Measurements from ENCODE around the gene CHADL.
"Not testable (repeated sequence)": the region's sequence is repeated elsewhere in the genome, so short reads cannot be mapped to it uniquely, and the experiment has no call there.

CHADL gene

DNA sequence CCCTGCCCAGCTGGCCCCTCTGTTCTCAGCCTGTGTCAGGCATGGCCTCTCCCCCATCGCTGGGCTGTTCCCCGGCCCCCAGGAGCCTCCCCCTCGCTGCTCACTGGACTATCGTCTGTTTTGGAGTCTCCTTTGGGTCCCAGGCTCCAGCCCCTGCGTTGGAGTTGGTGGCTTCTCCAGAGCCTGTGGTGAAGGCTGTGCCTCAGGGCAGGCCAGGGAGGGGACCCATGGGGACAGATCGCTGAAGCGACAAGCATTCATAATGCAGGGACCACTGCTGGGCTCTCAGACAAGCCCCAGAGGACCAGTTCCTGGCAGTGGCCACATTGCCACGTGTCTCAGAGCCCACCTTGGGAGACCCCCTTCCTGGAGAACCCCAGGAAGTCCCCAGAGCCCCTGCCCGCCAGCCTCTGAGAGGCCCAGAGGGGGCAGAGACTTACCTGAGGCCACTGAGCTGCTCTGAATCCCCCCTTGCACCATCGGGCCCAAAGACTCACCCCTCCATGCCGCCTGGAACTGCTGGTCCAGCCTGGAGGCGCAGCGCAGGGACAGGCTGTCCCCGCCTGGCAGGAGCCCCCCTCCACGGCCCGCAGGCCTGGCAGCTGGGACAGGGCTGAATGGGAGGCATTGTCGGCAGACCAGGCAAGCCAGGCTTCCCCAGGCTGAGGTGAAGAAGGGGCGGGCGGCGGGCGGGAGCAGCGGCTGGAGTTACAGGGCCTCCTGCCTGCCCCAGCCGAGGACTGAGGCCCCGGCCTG is at the start of gene CHADL:
TSS of gene CHADL (minus strand) at position 555 of the 756 bp plus-strand sequence. CDS start at position 505, 50 bp downstream.
- Histone ChIP-seq H3K4me3 (no peak within 1 kb of the TSS), H3K27ac (peak within 1 kb of the TSS in 2 of 21 experiments; percentile 13 to 31)

- Histone ChIP-seq H3K27ac (peak overlapping the region in 8 of 21 experiments; percentile 0 to 82 (median 42)), H3K4me3 (no peak overlapping the region)
Observed at GRCh38 chr22:41289671-41290070, 48.9 kb upstream of the CHADL start.

GRCh38 chr22:41288245-41288946 is 47.7 kb upstream of the CHADL start:
- Histone ChIP-seq H3K4me3 (no peak overlapping the region), H3K27ac (peak overlapping the region in 20 of 21 experiments; percentile 60 to 93 (median 78))

DNA sequence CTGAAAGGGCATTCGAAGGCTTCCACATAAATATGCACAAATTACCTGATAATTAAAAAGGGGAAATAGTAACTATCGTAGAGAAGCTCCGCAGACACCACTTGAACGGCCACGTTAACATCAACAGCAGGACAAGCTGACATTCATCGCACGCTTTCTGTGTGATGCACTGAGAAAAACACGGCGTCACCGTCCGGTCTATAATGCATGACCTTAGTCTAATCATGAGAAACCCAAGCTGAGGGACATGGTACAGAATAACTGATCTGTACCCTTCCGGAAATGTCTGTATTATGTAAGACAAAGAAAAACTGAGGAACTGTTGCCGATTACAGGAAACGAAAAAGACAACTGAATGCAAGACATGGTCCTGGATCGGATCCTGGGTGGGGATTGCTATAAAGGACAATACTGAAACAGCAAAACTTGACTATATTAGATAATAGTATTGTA is 45.9 kb upstream of the CHADL start:
- peak overlapping the region in 20 of 21 experiments; percentile 33 to 93 (median 78) for H3K27ac ChIP-seq
- H3K4me3 ChIP-seq: peak overlapping the region; percentile 41 to 91 (median 88)

GRCh38 chr22:41285820-41286638 is 45.3 kb upstream of the CHADL start, which contains the start of gene RANGAP1:
RANGAP1 (minus strand) TSS chr22:41286187; CDS start chr22:41281044, 5,143 bp downstream.
- H3K4me3 ChIP-seq: peak within 1 kb of the TSS; percentile 63 to 91 (median 88)
- peak within 1 kb of the TSS; percentile 17 to 98 (median 89) for H3K27ac ChIP-seq

DNA sequence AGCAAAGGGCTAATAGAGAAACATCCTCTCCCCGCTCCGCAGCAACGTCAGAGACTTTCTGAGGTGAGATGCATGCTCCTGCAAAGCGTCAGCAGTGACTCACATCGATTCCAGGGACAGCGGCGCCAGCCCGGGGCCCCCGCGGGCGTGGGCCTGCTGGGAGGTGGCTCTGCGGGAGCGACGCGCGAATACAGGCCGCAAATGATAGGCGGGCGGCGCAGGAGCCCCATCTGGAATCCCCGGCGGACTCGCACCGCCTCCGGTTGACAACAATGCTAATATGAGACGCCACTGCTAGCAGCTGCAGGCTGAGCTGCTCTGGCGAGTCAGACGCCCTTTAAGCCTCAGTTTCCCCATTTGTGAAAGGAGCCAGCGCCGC is 44.7 kb upstream of the CHADL start:
- H3K4me3 ChIP-seq: peak overlapping the region; percentile 63 to 91 (median 88)
- H3K27ac ChIP-seq: peak overlapping the region; percentile 17 to 98 (median 89)

GRCh38 chr22:41284465-41284864 is 43.7 kb upstream of the CHADL start:
- Histone ChIP-seq H3K4me3 (peak overlapping the region in 4 of 7 experiments; percentile 76 to 91 (median 90)), H3K27ac (peak overlapping the region in 20 of 21 experiments; percentile 13 to 98 (median 90))

DNA sequence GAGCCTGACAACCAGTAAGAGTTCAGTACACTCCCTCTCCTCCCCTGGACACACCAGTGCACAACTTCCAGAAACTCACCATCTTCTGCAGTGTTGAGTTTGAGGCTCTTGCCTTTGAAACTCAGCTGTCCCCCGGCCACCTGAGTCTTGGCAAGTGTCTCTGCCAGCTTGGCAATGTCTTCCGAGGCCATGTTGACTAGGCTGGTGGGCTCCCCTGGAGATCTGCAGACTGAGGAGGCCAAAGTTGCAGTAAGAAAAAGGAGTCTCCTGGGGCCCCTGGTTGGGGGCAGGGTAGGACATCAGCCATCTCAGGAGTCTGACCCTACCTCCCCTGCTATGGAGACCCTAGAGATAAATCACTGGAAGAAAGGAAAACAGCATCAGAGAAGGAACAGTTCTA is 40.1 kb upstream of the CHADL start:
- Histone ChIP-seq H3K4me3 (no peak overlapping the region), H3K27ac (peak overlapping the region in 7 of 21 experiments; percentile 4 to 65 (median 30))

- Histone ChIP-seq H3K4me3 (no peak overlapping the region), H3K27ac (peak overlapping the region in 5 of 21 experiments; percentile 30 to 58 (median 43))
Observed at GRCh38 chr22:41280065-41280464, 39.3 kb upstream of the CHADL start.

DNA sequence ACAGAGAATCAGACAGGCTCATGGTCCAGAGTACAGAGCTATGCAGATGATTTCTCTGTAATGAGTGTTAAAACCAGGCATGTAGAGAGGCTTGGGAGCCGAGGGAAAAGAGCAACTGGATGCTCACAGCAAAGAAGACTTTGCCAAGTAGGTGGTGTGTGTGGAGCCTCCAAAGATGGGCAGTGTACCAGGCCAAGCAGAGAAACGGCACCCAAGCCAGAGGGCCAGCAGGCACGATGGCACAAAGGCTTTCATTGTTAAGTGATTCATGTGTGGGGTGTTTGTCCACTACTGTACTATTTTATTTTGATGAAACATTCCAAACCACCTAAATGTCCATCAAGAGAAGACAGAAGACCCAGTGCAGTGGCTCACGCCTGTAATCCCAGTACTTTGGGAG is 34.1 kb upstream of the CHADL start:
- H3K27ac ChIP-seq: peak overlapping the region in 2 of 21 experiments; percentile 8 to 44
- no peak overlapping the region for H3K4me3 ChIP-seq

- H3K4me3 ChIP-seq: no peak overlapping the region
- H3K27ac ChIP-seq: peak overlapping the region in 11 of 21 experiments; percentile 9 to 78 (median 55)
Observed at GRCh38 chr22:41273128-41273527, 32.4 kb upstream of the CHADL start.

DNA sequence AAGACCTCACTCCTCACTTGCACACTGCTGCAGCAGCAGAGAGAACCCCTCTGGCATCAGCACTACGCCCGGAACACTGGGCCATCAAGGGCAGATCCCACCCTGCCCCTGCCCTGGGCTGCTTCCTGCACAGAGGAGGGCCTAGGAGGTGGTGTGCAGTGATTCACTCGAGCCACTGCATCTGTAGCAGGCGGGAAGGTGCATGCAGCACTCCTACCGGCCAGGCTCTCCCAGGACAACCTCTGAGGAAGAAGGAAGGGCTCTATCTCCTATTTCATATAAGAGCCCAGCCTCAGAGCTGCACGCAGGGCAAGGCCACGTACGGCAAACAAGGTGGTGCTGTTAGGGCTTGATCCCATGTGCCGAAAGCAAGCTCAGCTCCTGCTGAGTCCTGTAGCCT is 31.1 kb upstream of the CHADL start:
- H3K27ac ChIP-seq: peak overlapping the region in 13 of 21 experiments; percentile 12 to 78 (median 42)
- H3K4me3 ChIP-seq: no peak overlapping the region

GRCh38 chr22:41267958-41268357 is 27.2 kb upstream of the CHADL start:
- Histone ChIP-seq H3K4me3 (no peak overlapping the region), H3K27ac (no peak overlapping the region)

DNA sequence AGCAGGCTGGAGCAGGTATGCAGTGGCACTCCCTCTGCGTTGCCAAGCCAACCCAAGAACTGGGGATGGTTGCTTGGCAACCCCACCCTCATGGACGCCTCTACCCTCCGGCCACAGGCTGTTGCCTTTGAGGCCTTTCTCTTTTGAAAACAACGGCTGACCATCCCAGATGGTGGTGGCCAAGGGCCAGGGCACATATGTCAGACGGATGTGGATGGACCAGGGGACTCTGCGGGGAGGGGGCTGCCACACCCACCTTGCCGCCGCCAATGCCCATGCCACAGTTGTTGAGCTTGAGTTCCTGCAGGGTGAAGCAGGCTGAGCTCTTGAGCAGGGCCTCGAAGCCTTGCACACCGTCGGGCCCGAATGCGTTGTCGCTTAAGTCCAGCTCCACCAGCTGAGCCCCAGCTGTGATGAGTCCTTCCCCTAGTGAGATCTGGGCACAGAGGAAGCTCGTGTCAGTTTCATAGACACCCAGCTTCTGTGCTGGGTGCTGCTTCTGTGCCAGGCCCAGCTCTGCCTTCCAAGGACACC is 23.7 kb upstream of the CHADL start:
- H3K4me3 ChIP-seq: no peak overlapping the region
- no peak overlapping the region for H3K27ac ChIP-seq

- H3K27ac ChIP-seq: no peak overlapping the region
- no peak overlapping the region for H3K4me3 ChIP-seq
Observed at GRCh38 chr22:41263704-41264103, 23.0 kb upstream of the CHADL start.

GRCh38 chr22:41262250-41262765 is 21.6 kb upstream of the CHADL start:
- H3K4me3 ChIP-seq: no peak overlapping the region
- no peak overlapping the region for H3K27ac ChIP-seq

DNA sequence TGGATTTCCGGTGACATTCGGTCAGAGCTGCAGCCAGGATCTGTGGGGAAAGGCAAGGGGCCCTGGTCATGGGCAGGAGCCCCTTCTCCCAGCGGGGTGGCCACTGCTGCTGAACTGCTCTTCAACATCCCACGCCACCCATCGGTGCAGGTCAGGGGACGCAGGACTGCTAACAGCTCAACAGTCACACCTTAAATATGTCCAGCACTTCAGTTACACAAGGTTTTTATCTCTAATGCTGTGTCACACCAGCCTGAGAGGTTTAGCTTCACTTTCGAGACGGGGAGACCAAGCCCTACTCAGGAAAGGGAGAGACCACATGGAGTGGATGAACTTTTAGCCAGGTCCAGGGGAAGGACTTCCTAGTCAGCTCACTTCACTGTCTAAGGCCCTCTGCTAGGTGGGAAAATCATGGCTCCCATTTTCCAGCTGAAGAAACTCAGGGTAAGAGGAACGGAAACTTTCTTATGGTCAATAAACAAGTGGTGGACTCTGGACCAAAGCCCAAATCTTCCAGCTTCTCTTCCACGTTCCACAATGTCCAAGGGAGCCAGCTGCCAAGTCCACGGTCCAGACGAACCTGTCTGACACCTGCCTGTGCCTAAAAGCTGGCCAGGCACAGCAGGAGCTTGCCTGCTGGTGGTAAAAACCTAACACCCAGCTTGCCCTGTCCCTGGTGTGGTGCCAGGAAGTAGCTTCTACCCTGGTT is 21.0 kb upstream of the CHADL start:
- no peak overlapping the region for H3K4me3 ChIP-seq
- H3K27ac ChIP-seq: no peak overlapping the region

DNA sequence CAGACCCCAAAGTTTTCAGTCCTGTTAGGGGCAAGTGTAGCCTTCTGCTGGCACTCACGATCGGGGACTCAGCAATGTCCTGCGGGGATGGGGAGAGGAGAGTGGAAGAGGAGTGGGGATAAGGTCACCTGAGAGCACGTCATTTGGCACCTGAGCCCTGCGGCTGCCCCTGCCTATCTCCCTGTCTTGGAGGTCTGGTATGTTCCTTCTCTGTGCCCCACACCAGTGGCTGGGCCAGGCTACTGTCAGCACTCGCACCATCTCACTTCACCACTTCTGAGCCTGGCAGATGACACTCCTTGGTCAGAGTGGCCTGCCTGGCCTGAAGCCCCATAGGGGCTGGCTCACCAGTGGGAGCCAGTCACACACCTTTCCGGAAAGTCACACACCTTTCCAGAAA is 20.1 kb upstream of the CHADL start:
- no peak overlapping the region for H3K27ac ChIP-seq

DNA sequence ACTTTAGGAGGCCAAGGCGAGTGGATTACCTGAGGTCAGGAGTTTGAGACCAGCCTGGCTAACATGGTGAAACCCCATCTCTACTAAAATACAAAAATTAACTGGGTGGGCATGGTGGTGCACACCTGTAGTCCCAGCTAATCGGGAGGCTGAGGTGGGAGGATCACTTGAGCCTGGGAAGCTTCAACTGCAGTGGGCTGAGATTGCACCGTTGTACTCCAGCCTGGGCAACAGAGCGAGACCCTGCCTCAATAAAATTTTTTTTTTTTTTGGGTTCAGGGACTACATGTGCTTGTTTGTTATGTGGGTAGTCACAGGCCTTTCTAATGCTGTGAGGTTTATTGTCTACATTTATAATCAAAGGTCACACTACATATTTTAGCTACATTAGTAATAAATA is 19.0 kb upstream of the CHADL start:
- not testable (repeated sequence) for H3K4me3 ChIP-seq

More for the DNA sequence above, 20.1 kb upstream of the CHADL start:
- no peak overlapping the region for H3K4me3 ChIP-seq

More for the DNA sequence above, 19.0 kb upstream of the CHADL start:
- not testable (repeated sequence) for H3K27ac ChIP-seq

Measured in skin epidermis (tissue), 12 donors.